Measurements from ENCODE around the gene AGXT2.

GRCh38 chr5:35073160-35073559 is 25.4 kb upstream of the AGXT2 start:
- TF ChIP-seq POLR2A (IDR thresholded peaks at IDR 0.05): no peak
- no peak for TF ChIP-seq CTCF (IDR thresholded peaks at IDR 0.05)

Data from adrenal gland (tissue), 5 donors.